ENCODE data around the gene RPS6KA1.
"Not testable (repeated sequence)": the region's sequence is repeated elsewhere in the genome, so short reads cannot be mapped to it uniquely, and the experiment has no call there.

Gene RPS6KA1

DNA sequence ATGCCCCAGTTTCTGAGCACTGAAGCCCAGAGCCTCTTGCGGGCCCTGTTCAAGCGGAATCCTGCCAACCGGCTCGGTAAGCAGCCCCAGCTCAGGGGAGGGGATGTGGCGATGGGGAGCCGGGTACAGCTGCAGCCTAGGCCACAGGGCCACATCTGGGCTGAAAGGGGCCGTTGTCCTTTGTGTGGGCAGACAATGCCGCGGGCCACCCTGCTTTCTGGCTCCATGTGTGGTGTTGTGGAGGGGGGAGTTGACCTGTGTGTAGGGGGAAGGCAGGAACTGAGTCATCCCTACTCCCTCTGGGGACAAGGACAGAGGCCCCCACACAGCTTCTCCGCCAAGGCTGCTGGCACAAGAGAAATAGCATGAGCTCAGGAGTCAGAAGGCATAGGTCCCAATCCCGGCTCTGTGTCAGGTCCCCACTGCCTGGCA, 26.0 kb downstream of the RPS6KA1 start:
- no peak for DNase-seq (ENCODE audit: low spot score)

DNA sequence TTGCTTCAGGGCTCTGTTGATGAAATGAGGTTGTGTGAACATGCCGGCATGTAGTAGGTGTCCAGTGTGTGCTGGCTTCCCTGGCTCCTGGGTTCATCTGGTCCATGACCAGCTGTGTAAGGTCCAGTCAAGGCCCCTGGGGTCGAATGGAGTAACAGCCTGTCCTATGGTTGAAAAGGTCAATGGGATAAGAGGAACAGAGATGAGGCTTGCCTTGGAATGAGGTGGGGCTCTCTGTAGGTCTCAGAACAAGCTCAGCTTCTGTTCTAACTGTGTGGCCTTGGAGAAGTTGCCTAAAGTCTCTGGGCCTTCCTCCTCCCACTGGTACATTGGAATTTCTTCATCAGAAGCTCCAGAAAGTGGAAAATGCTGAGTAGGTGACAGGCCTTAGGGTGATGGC, 26.6 kb downstream of the RPS6KA1 start:
- no peak for DNase-seq (ENCODE audit: low spot score)

- DNase-seq (ENCODE audit: low spot score), result no peak
Measured at GRCh38 chr1:26557008-26557407, 27.4 kb downstream of the RPS6KA1 start.

DNA sequence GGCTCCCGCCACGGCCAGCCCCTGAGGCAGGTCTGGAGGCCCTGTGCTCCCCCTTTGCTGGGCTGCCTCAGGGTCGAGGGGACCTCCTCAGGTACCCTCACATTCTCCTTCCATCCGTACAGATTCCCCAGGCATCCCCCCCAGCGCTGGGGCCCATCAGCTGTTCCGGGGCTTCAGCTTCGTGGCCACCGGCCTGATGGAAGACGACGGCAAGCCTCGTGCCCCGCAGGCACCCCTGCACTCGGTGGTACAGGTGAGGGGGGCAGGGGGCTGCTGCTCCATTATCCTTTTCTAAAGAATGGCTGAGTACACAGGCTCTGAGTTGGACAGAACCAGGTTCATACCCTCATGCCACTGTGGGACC, 29.1 kb downstream of the RPS6KA1 start:
- no peak for DNase-seq (ENCODE audit: low spot score)

- DNase-seq (ENCODE audit: low spot score), result no peak
Measured at GRCh38 chr1:26560403-26560780, 30.8 kb downstream of the RPS6KA1 start.

DNA sequence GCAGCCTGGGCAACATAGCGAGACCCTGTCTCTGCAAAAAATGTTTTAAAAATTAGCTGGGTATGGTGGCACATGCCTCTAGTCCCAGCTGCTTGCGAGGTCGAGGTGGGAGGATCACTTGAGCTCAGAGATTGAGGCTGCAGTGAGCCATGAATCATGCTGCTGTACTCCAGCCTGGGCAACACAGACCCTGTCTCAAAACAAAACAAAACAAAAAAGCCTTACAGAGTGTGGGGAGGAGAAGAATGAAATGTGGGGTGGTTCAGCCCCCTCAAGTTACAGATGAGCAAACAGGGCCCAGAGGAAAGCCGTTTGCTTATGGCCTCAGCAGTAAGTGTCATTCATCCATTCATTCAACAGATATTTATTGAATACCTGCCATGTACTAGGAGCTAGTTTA, 40.7 kb downstream of the RPS6KA1 start:
- DNase-seq (ENCODE audit: low spot score), result no peak

- no peak for DNase-seq (ENCODE audit: low spot score)
Measured at GRCh38 chr1:26571381-26571780, 41.8 kb downstream of the RPS6KA1 start.

- no peak for DNase-seq (ENCODE audit: low spot score)
Measured at GRCh38 chr1:26574018-26574417, 44.5 kb downstream of the RPS6KA1 start.

DNA sequence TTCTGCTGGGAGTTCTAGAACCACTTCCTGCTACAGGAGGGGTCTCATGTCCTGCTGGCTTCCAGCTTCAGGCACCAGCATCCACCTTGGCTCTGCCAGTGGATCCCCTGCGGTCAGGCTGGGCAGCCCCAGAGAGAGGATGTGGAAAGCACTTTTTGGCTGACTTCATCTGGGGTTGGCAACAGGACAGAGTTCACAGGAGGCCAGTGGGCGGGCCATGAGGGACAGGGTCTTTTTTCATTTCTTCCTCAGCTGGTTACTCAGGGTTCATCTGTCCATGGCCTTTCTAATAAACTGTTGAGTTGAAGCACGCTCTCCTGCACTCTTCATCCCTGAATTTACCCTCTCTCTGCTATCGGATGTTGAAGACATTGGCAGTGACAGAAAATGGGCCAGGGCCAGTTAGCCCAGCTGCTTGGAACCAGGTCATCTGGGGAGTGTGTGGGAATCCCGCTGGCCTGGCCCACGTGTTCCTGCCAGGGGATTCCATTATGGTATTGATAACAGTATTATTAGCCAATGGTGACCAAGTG, 45.2 kb downstream of the RPS6KA1 start:
- no peak for DNase-seq (ENCODE audit: low spot score)

DNA sequence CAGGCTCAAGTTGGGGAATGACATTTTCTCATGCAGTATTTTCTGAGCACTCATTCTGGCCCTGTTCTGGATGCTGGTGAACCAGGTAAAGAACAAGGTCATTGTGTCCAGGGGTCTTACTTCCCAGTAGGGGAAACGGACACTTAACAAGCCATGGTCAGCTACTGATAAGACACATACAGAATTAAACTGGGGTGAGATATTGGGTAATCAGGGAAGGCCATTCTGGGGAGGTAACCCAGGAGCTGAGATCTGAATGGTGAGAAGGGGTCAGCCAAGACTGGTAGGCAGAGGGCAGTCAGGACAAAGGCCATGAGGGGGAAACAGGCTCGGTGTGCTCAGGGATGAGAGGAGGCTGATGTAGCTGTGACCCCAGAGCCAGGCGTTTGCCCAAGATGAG, 45.8 kb downstream of the RPS6KA1 start:
- DNase-seq (ENCODE audit: low spot score), result no peak

GRCh38 chr1:26578167-26578566, 48.6 kb downstream of the RPS6KA1 start:
- no peak for DNase-seq (ENCODE audit: low spot score)

DNA sequence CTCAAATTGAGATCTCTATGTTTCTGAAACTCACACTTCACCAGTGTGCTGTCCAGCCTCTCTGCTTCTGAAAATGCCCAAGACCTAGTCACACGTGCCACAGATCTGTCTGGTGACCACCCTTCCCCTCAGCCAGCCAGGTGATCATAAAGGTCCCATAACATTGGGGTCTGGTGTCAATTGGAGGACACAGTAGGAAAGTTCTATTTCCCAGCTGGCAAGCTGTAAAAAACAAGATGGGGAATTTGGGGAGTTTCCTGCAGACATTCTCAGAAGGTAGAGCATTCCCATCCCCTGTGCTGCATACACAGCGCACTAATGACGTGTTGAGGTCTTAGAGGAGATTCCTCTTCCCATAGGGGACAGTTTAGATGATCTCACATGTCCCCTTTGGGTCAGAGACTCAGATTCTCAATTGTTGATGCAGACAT, 50.1 kb downstream of the RPS6KA1 start:
- DNase-seq (ENCODE audit: low spot score), result no peak

DNA sequence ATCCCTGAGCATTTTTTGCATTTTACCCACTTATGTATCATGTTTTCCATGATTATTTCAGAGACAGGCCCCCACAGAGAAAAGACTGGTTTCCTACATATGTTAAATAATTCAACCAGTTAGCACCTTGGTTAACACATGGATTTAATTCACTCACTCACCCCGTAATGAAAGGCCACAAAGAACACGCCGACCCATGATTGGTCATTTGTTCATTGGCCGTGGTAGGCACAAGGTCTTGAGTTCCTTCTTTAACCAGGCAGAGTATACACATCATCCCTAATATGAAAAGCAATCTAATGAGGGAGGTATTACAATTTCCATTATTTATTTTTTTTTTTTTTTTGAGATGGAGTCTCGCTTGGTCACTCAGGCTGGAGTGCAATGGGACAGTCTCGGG, 50.6 kb downstream of the RPS6KA1 start:
- DNase-seq (ENCODE audit: low spot score), result no peak

DNA sequence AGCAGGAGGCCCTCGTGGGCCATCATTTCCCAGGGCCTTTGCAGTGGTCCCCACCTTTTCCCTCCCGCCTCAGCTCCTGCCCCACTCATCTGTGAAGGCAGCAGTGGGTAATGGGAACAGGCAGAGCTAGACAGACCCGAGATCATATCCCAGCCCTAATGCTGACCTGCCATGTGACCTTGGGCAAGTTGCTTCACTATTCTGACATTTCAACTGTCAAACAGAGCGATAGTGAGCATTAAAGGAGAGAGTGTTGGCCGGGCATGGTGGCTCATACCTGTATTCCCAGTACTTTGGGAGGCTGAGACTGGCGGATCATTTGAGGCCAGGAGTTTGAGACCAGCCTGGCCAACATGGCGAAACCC, 51.7 kb downstream of the RPS6KA1 start:
- no peak for DNase-seq (ENCODE audit: low spot score)

- no peak for DNase-seq (ENCODE audit: low spot score)
Measured at GRCh38 chr1:26582053-26582835, 52.7 kb downstream of the RPS6KA1 start.

- DNase-seq (ENCODE audit: low spot score), result peak; percentile 22
Measured at GRCh38 chr1:26582836-26583460, 53.4 kb downstream of the RPS6KA1 start.

DNA sequence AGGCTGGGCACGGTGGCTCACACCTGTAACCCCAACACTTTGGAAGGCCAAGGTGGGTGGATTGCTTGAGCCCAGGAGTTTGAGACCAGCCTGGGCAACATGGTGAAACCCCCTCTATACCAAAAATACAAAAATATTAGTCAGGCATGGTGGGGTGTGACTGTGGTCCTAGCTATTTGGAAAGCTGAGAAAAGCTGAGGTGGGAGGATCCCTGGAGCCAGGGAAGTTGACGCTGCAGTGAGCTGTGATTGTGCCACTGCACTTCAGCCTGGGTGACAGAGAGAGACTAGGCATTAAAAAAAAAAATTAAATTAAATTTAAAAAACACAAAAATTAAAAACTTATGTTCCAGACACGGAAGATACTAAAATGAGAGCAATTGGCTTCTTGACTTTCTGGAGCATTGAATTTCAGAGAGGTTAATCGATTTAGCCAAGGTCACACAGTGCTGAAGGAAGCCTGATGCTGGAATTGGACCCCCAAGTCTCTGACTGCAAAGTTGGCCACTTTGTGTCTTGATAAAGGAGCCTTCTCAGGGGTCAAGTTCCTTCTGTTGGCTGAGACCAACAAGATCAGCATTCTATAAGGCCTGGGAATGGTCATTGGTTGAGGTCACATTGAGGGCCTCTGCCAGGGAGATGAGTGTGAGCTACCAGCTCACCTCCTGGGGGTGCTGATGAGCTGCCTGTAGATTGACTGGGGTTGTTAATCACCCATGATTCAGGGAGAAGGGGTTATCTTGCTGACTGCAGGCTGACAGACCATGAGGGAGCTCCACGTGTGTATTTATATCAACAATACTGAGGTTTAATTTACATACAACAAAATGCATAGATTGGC, 54.3 kb downstream of the RPS6KA1 start:
- DNase-seq (ENCODE audit: low spot score), result no peak

DNA sequence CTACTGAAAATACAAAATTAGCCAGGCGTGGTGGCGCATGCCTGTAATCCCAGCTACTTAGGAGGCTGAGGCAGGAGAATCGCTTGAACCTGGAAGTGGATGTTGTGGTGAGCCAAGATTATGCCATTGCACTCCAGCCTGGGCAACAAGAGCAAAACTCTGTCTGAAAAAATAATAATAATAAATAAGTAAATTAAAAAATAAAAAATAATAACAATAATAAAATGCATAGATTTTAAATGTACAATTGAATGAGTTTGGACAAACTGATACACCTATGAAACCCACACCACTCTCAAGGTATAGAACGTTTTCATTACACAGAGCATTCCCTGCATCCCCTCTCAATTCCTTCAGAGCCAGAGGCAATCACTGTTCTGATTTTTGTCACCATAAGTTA, 55.0 kb downstream of the RPS6KA1 start:
- DNase-seq (ENCODE audit: low spot score), result not testable (repeated sequence)

GRCh38 chr1:26585471-26585870, 55.9 kb downstream of the RPS6KA1 start:
- no peak for DNase-seq (ENCODE audit: low spot score)

- no peak for DNase-seq (ENCODE audit: low spot score)
Measured at GRCh38 chr1:26593385-26593784, 63.8 kb downstream of the RPS6KA1 start.

- not testable (repeated sequence) for DNase-seq (ENCODE audit: low spot score)
Measured at GRCh38 chr1:26594593-26594992, 65.0 kb downstream of the RPS6KA1 start.

DNA sequence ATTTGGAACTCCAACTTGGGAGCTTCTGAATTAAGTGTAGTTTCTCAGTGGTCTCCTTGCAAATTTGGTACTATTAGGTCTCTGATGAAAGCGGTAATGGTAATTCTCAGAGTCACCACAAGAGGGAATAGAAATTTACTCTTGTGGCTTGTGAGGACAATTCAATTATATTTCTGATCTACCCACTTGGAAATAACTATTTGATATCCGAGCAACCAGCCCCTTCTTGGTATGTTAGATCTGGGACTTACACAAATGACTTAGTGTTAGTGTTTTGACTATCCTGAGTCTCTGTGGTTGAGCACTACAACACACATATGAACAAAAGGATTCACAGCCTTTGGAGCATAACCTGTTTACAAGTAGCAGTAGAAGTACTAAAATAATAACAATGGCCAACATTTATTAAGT, 68.1 kb downstream of the RPS6KA1 start:
- peak; percentile 65 for DNase-seq (ENCODE audit: low spot score)

GRCh38 chr1:26598890-26599289, 69.3 kb downstream of the RPS6KA1 start:
- no peak for DNase-seq (ENCODE audit: low spot score)

All from AG08396 (cell line).